Muscle of leg (tissue), 11 donors: ENCODE measurements around the gene ASCC3. TPM values are rescaled to one million over a fixed set of nuclear protein-coding genes. Genes with fewer than 3 reads are reported as not detected.

Experiments
- DNase-seq: peaks from one replicate; pipeline ENCODE4 v3.0.0; 2013
- H3K27ac ChIP-seq: one replicate; pipeline ENCODE4 v1.5.1; 2013; ENCODE audit warnings: mild to moderate bottlenecking, low read length, control low read depth
- H3K27me3 ChIP-seq: one replicate; pipeline ENCODE4 v1.6.1; 2013; ENCODE audit warnings: low read length; ENCODE audit not compliant: control insufficient read depth, insufficient read depth
- H3K36me3 ChIP-seq: one replicate; pipeline ENCODE4 v1.6.1; 2013; ENCODE audit warnings: low read length; ENCODE audit not compliant: control insufficient read depth, insufficient read depth
- H3K4me1 ChIP-seq: one replicate; pipeline ENCODE4 v1.6.1; 2013; ENCODE audit warnings: low read length; ENCODE audit not compliant: control insufficient read depth, insufficient read depth
- H3K4me3 ChIP-seq: one replicate; pipeline ENCODE4 v1.5.1; 2013; ENCODE audit warnings: low read length, control low read depth
- H3K9me3 ChIP-seq: replicated peaks from 2 replicates; pipeline ENCODE4 v1.6.1; 2013; ENCODE audit warnings: low read depth, low read length; ENCODE audit not compliant: control insufficient read depth
- WGBS: methylation state at CpG from one replicate; pipeline ENCODE4 v1.1.5; 2013; ENCODE audit warnings: missing lambda C conversion rate; ENCODE audit not compliant: insufficient coverage; 5-methylcytosine and 5-hydroxymethylcytosine counted together
- polyA plus RNA-seq, 8 donors: library from polyadenylated mRNA; unstranded; fragments of 120-200 nt; gene quantifications; one replicate each; pipeline versions ENCODE4 v1.2.1 to v1.2.3, GENCODE V29; 2013; ENCODE audit warnings: inconsistent platforms in 1 of 8, low replicate concordance in 1 of 8; ENCODE audit not compliant: insufficient read length in 8 of 8, insufficient read depth in 1 of 8
- total RNA-seq: library from RNA; stranded (reverse); fragments of 120-200 nt; gene quantifications from one replicate; pipeline ENCODE4 v1.2.4, GENCODE V29; 2013

ASCC3 gene
- total and polyA plus RNA-seq, 9 donors = 11.0 to 23.8 (median 15.1) TPM

DNA sequence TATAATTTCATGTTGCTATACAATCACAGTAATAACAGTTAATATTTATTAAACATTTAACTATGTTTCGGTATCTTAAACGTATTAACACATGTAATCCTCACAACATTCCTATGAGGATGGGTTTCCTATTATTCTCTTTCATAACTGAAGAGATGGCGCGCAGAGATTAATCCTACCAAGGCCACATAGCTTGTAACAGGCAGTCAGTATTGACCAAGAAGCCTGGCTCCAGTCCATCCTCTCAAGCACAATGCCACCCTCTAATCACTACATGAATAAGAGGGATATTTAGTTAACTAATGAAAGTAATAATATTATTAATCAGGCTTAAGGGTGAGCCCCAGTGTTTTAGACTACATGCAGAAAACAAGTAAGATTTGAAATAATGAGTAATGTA is 266.7 kb downstream of the ASCC3 start:
- no peak for DNase-seq
- no peaks in the 10 kb centered on the region for H3K9me3 ChIP-seq
- H3K27me3 ChIP-seq = no peaks in the 10 kb centered on the region
- WGBS = 100% methylated on average over 1 of the region's 4 CpGs
- H3K27ac ChIP-seq = no peak overlapping the region
- no peaks in the 10 kb centered on the region for H3K4me1 ChIP-seq
- H3K4me3 ChIP-seq = no peak overlapping the region
- peaks cover 2% of the 10 kb centered on the region for H3K36me3 ChIP-seq

DNA sequence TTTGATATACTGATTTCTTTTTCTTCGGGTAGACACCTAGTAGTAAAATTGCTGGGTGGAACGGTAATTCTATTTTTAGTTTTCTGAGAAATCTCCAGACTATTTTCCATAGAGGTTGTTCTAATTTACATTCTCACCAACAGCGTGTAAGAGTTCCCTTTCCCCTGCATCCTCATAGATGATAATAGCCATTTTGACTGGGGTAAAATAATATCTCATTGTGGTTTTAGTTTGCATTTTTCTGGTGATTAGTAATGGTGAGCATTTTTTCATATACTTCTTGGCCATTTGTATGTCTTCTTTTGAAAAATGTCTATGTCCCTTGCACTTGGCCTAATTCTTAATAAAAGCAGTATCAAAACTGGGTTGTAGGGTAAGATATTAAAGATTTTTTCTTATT is 267.5 kb downstream of the ASCC3 start:
- no peak for DNase-seq
- Histone ChIP-seq H3K4me1 (no peaks in the 10 kb centered on the region), H3K27ac (no peak overlapping the region), H3K9me3 (no peaks in the 10 kb centered on the region), H3K27me3 (no peaks in the 10 kb centered on the region), H3K36me3 (no peaks in the 10 kb centered on the region), H3K4me3 (no peak overlapping the region)
- no CpG with 5 or more reads among the region's 3 CpGs for WGBS

DNA sequence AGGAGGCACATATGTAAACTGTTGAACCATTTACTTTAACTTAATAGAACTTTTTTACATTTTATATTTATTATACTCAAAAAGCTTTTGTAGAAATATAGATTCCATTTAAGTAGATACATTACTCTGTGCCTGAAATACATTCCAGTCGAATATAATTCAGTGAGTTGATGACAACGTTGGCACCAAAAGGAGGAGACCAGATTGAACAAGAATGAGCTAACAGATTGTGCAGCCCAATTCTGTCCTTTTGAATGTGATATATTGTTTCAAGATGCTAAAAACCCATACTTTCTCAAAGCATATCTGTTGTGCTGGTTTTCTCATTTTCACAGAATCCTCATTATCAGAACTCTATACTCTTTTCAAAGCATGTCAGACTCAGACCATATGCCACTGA is 269.0 kb downstream of the ASCC3 start:
- Histone ChIP-seq H3K4me1 (no peaks in the 10 kb centered on the region), H3K27me3 (no peaks in the 10 kb centered on the region), H3K4me3 (no peak overlapping the region), H3K9me3 (no peaks in the 10 kb centered on the region), H3K36me3 (no peaks in the 10 kb centered on the region), H3K27ac (no peak overlapping the region)
- no CpG with 5 or more reads among the region's 2 CpGs for WGBS
- peak; percentile 74 for DNase-seq

GRCh38 chr6:100599088-100599770 is 281.9 kb downstream of the ASCC3 start:
- Histone ChIP-seq H3K9me3 (no peaks in the 10 kb centered on the region), H3K36me3 (no peaks in the 10 kb centered on the region), H3K27ac (no peak overlapping the region), H3K27me3 (no peaks in the 10 kb centered on the region), H3K4me1 (no peaks in the 10 kb centered on the region), H3K4me3 (no peak overlapping the region)
- DNase-seq = no peak
- no CpG with 5 or more reads among the region's 1 CpG for WGBS

DNA sequence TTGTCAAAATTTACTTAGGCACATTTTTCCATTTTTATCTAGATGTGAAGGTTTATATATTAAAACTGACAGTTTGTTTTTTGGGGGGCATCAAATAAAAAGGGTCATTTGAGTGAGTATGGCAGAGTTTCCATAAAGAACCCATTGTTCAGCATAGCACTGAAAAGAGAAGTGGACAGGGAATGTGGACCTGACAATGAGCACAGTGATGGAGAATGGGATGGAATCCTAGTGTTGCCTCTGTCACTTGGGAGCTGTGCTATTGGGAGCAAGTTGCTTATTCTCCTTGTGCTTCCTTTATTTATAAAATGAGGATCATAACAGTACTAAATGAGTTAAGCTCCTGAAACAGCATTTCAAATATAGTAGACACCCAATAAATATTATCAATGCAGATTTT is 285.7 kb downstream of the ASCC3 start:
- no peaks in the 10 kb centered on the region for H3K36me3 ChIP-seq
- no peaks in the 10 kb centered on the region for H3K9me3 ChIP-seq
- no peaks in the 10 kb centered on the region for H3K27me3 ChIP-seq
- no peaks in the 10 kb centered on the region for H3K4me1 ChIP-seq
- no peak for DNase-seq
- H3K4me3 ChIP-seq = no peak overlapping the region
- H3K27ac ChIP-seq = no peak overlapping the region

DNA sequence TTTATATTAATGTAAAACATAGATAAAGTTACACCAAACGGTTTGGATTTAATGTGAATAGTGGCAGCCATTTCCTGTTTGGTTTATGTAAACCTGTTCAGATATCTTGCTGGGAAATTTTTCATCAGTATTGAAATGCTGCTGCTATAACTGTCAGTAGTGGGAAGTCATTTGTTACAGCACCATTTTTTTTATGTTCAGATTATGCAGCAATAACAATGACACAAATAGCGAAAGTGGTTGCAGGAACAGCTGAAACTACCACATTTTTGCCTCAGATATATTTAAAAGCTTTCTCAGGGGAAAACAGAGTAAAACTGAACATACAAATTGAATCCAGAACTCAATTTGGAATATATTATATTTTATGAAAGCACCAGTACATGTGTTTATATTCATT is 287.6 kb downstream of the ASCC3 start:
- Histone ChIP-seq H3K9me3 (no peaks in the 10 kb centered on the region), H3K27ac (no peak overlapping the region), H3K4me1 (no peaks in the 10 kb centered on the region), H3K4me3 (no peak overlapping the region), H3K27me3 (no peaks in the 10 kb centered on the region), H3K36me3 (no peaks in the 10 kb centered on the region)
- no CpG with 5 or more reads among the region's 2 CpGs for WGBS
- peak; percentile 39 for DNase-seq

GRCh38 chr6:100592929-100593328 is 288.2 kb downstream of the ASCC3 start:
- Histone ChIP-seq H3K4me1 (no peaks in the 10 kb centered on the region), H3K36me3 (no peaks in the 10 kb centered on the region), H3K27me3 (no peaks in the 10 kb centered on the region), H3K4me3 (no peak overlapping the region), H3K27ac (no peak overlapping the region), H3K9me3 (no peaks in the 10 kb centered on the region)
- no CpG with 5 or more reads among the region's 3 CpGs for WGBS
- DNase-seq = peak; percentile 8

GRCh38 chr6:100577425-100577824 is 303.7 kb downstream of the ASCC3 start:
- WGBS = no CpG with 5 or more reads among the region's 4 CpGs
- H3K4me3 ChIP-seq = no peak overlapping the region
- H3K36me3 ChIP-seq = no peaks in the 10 kb centered on the region
- no peak for DNase-seq
- no peaks in the 10 kb centered on the region for H3K27me3 ChIP-seq
- H3K27ac ChIP-seq = no peak overlapping the region
- H3K4me1 ChIP-seq = no peaks in the 10 kb centered on the region
- H3K9me3 ChIP-seq = no peaks in the 10 kb centered on the region

DNA sequence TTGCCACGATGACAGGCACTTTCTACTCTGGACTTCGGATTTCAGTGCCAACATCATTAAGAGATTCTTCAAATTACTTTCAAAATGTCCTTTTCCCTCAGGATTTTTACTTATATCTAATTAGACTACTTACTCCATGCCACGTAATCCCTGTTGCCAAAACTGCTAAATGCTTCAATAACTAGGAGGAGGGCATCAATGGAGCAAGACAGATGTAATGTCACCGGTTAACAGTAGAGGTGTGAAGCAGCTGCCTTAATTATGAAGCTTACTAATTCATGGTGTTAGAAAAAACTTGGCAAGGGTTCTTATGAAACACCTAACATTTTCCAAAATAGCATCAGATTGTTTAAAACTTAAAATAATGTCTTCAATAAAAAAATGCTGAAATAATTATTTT is 305.2 kb downstream of the ASCC3 start:
- no peaks in the 10 kb centered on the region for H3K4me1 ChIP-seq
- WGBS = 82% methylated on average over 2 of the region's 4 CpGs
- no peaks in the 10 kb centered on the region for H3K9me3 ChIP-seq
- H3K36me3 ChIP-seq = no peaks in the 10 kb centered on the region
- DNase-seq = no peak
- no peak overlapping the region for H3K27ac ChIP-seq
- no peaks in the 10 kb centered on the region for H3K27me3 ChIP-seq
- H3K4me3 ChIP-seq = no peak overlapping the region

- Histone ChIP-seq H3K36me3 (no peaks in the 10 kb centered on the region), H3K4me3 (no peak overlapping the region), H3K4me1 (no peaks in the 10 kb centered on the region), H3K27ac (no peak overlapping the region), H3K9me3 (no peaks in the 10 kb centered on the region), H3K27me3 (no peaks in the 10 kb centered on the region)
- no peak for DNase-seq
- WGBS = no CpG with 5 or more reads among the region's 2 CpGs
Observed at GRCh38 chr6:100574836-100575235, 306.3 kb downstream of the ASCC3 start.

GRCh38 chr6:100573166-100573565 is 308.0 kb downstream of the ASCC3 start:
- Histone ChIP-seq H3K27ac (no peak overlapping the region), H3K27me3 (no peaks in the 10 kb centered on the region), H3K4me1 (no peaks in the 10 kb centered on the region), H3K9me3 (no peaks in the 10 kb centered on the region), H3K36me3 (no peaks in the 10 kb centered on the region), H3K4me3 (no peak overlapping the region)
- DNase-seq = peak; percentile 60
